HepG2 (cell line): ENCODE data around the gene GPN2. TPM values are rescaled to one million over a fixed set of nuclear protein-coding genes. Genes with fewer than 3 reads are reported as not detected.
A peak's percentile ranks its signal among the peaks of the same experiment; 100 is the strongest.

ENCODE experiments used
- ATF7-NPFF ChIP-seq: sonication (generic); formaldehyde crosslinking; IDR thresholded peaks from 2 replicates; pipeline ENCODE4 v1.8.1; 2023; ENCODE audit warnings: mild to moderate bottlenecking, low read depth, missing genetic modification reagents, moderate library complexity
- BCL6 ChIP-seq: IDR thresholded peaks from 2 replicates; pipeline ENCODE4 v1.6.1; 2016; ENCODE audit warnings: missing genetic modification reagents, missing compliant biosample characterization
- CREBL2 ChIP-seq: sonication (generic); formaldehyde crosslinking; IDR thresholded peaks from 2 replicates; pipeline ENCODE4 v1.8.1; 2023; ENCODE audit warnings: missing genetic modification reagents, mild to moderate bottlenecking, borderline replicate concordance
- HMGXB3 ChIP-seq: sonication (generic); formaldehyde crosslinking; IDR thresholded peaks from 2 replicates; pipeline ENCODE4 v1.4.0; 2020; ENCODE audit warnings: missing genetic modification reagents, borderline replicate concordance
- HNF4A ChIP-seq: sonication (generic); formaldehyde crosslinking; IDR thresholded peaks from 2 replicates; pipeline ENCODE4 v1.4.0; 2020; ENCODE audit warnings: missing genetic modification reagents
- HOXA3 ChIP-seq: sonication (generic); formaldehyde crosslinking; IDR thresholded peaks from 2 replicates; pipeline ENCODE4 v1.5.0; 2020; ENCODE audit warnings: missing genetic modification reagents
- NR2F2 ChIP-seq: IDR thresholded peaks from 2 replicates; pipeline ENCODE4 v1.6.1; 2012; ENCODE audit warnings: low read depth, inconsistent platforms, borderline replicate concordance
- PAF1 ChIP-seq: IDR thresholded peaks from 2 replicates; pipeline ENCODE4 v1.6.1; 2016; ENCODE audit warnings: missing genetic modification reagents, missing compliant biosample characterization
- POLR2G ChIP-seq: fragments of 200-400 bp; formaldehyde crosslinking; IDR thresholded peaks from 2 replicates; pipeline ENCODE4 v1.6.1; 2018; ENCODE audit warnings: mild to moderate bottlenecking, low read depth, low read length, moderate library complexity
- RFXAP ChIP-seq: sonication (generic); formaldehyde crosslinking; IDR thresholded peaks from 2 replicates; pipeline ENCODE4 v1.4.0; 2020; ENCODE audit warnings: missing genetic modification reagents, borderline replicate concordance
- SMAD9 ChIP-seq: sonication (generic); formaldehyde crosslinking; IDR thresholded peaks from 2 replicates; pipeline ENCODE4 v1.5.1; 2020; ENCODE audit warnings: mild to moderate bottlenecking, missing genetic modification reagents
- SP5 ChIP-seq: IDR thresholded peaks from 2 replicates; pipeline ENCODE4 v1.6.1; 2016; ENCODE audit warnings: low read depth, borderline replicate concordance
- TEAD3 ChIP-seq: optimal IDR thresholded peaks from 2 replicates; pipeline ENCODE3; 2016; ENCODE audit warnings: borderline replicate concordance
- TRIM22 ChIP-seq: fragments of 450-650 bp; IDR thresholded peaks from 2 replicates; pipeline ENCODE4 v1.6.1; 2017
- ZNF292 ChIP-seq: sonication (generic); formaldehyde crosslinking; IDR thresholded peaks from 2 replicates; pipeline ENCODE4 v1.8.1; 2022; ENCODE audit warnings: mild to moderate bottlenecking, low read depth, missing genetic modification reagents, borderline replicate concordance
- ZNF383 ChIP-seq: sonication (generic); formaldehyde crosslinking; IDR thresholded peaks from 2 replicates; pipeline ENCODE4 v1.4.0; 2020; ENCODE audit warnings: missing genetic modification reagents, mild to moderate bottlenecking, borderline replicate concordance
- ZNF563 ChIP-seq: sonication (generic); formaldehyde crosslinking; IDR thresholded peaks from 2 replicates; pipeline ENCODE4 v1.8.0; 2022; ENCODE audit warnings: mild to moderate bottlenecking, moderate library complexity, missing genetic modification reagents
- ZNF607 ChIP-seq: sonication (generic); formaldehyde crosslinking; IDR thresholded peaks from 2 replicates; pipeline ENCODE4 v1.5.1; 2020; ENCODE audit warnings: missing genetic modification reagents, mild to moderate bottlenecking, borderline replicate concordance
- ZSCAN30 ChIP-seq: sonication (generic); formaldehyde crosslinking; IDR thresholded peaks from 2 replicates; pipeline ENCODE4 v1.5.0; 2020; ENCODE audit warnings: mild to moderate bottlenecking, missing genetic modification reagents
- polyA plus RNA-seq, 8 experiments: library from polyadenylated mRNA; depleted of rRNA in 3 of 8; stranded (reverse) in 7 of 8; unstranded in 1 of 8; fragments of >200 nt; fragmentation: Illumina TruSeq in 4 of 8; extraction: Trizol in 4 of 8; gene quantifications; 2 replicates each; pipeline versions ENCODE4 v1.2.1 to v1.2.3, GENCODE V29; 2011 to 2016; ENCODE audit warnings: low read depth in 4 of 8, missing spikeins in 1 of 8, mixed read lengths in 1 of 8; ENCODE audit not compliant: insufficient read depth in 1 of 8
- total RNA-seq, 5 experiments: library from RNA; depleted of rRNA; stranded (reverse); fragments of >200 nt; fragmentation: Illumina TruSeq; extraction: Trizol; gene quantifications; 2 replicates each; pipeline ENCODE4 v1.2.3, GENCODE V29; 2016; ENCODE audit warnings: low read depth in 1 of 5
- TF ChIP-seq, protein P1 (sequence below): sonication (generic); formaldehyde crosslinking; IDR thresholded peaks from 2 replicates; pipeline ENCODE4 v1.5.0; 2020; ENCODE audit warnings: mild to moderate bottlenecking, missing genetic modification reagents

The GPN2 gene
- total and polyA plus RNA-seq, 2 of the 13 experiments (the other 11 are each of a cell fraction or from before 2014, with no cell fraction given), result 19.3 to 38.9 TPM

GRCh38 chr1:26911399-26912146 is 21.5 kb upstream of the GPN2 start (continued):
- no peak for TF ChIP-seq HMGXB3 (CRISPR knock-in tag)
- peak; percentile 50; the same call in 1 of the 2 replicates for TF ChIP-seq ZNF563 (CRISPR knock-in tag)
- TF ChIP-seq SP5, result no peak
- TF ChIP-seq POLR2G, result 0 out of 2 replicates have a peak, but pooled peaks have one; percentile 38
- no peak for TF ChIP-seq BCL6 (CRISPR knock-in tag)
- 0 out of 2 replicates have a peak, but pooled peaks have one; percentile 53 for TF ChIP-seq SMAD9 (CRISPR knock-in tag)
- TF ChIP-seq ATF7-NPFF, result 0 out of 2 replicates have a peak, but pooled peaks have one; percentile 12
- TF ChIP-seq TEAD3, result peak; percentile 38
- TF ChIP-seq HNF4A (CRISPR knock-in tag), result no peak
- 0 out of 2 replicates have a peak, but pooled peaks have one; percentile 41 for TF ChIP-seq ZNF607
- TF ChIP-seq RFXAP (CRISPR knock-in tag), result no peak
- TF ChIP-seq HOXA3 (CRISPR knock-in tag), result no peak
- TF ChIP-seq TRIM22, result no peak
- TF ChIP-seq ZNF292 (CRISPR knock-in tag), result no peak
- TF ChIP-seq NR2F2, result no peak
- TF ChIP-seq ZNF383 (CRISPR knock-in tag), result no peak
- TF ChIP-seq PAF1 (CRISPR knock-in tag), result peak; percentile 85; the same call in 1 of the 2 replicates
- TF ChIP-seq, protein P1, sequence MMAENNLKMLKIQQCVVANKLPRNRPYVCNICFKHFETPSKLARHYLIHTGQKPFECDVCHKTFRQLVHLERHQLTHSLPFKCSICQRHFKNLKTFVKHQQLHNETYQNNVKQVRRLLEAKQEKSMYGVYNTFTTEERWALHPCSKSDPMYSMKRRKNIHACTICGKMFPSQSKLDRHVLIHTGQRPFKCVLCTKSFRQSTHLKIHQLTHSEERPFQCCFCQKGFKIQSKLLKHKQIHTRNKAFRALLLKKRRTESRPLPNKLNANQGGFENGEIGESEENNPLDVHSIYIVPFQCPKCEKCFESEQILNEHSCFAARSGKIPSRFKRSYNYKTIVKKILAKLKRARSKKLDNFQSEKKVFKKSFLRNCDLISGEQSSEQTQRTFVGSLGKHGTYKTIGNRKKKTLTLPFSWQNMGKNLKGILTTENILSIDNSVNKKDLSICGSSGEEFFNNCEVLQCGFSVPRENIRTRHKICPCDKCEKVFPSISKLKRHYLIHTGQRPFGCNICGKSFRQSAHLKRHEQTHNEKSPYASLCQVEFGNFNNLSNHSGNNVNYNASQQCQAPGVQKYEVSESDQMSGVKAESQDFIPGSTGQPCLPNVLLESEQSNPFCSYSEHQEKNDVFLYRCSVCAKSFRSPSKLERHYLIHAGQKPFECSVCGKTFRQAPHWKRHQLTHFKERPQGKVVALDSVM (CRISPR knock-in tag), result no peak
- TF ChIP-seq ZSCAN30 (CRISPR knock-in tag), result no peak
- TF ChIP-seq CREBL2, result no peak
